ENCODE results near the gene UTP18. TPM values are rescaled to one million over a fixed set of nuclear protein-coding genes. Genes with fewer than 3 reads are reported as not detected.

The UTP18 gene
- total and polyA plus RNA-seq, 2 of the 13 experiments (the other 11 are each of a cell fraction or from before 2014, with no cell fraction given), result 35.2 to 104 TPM

DNA sequence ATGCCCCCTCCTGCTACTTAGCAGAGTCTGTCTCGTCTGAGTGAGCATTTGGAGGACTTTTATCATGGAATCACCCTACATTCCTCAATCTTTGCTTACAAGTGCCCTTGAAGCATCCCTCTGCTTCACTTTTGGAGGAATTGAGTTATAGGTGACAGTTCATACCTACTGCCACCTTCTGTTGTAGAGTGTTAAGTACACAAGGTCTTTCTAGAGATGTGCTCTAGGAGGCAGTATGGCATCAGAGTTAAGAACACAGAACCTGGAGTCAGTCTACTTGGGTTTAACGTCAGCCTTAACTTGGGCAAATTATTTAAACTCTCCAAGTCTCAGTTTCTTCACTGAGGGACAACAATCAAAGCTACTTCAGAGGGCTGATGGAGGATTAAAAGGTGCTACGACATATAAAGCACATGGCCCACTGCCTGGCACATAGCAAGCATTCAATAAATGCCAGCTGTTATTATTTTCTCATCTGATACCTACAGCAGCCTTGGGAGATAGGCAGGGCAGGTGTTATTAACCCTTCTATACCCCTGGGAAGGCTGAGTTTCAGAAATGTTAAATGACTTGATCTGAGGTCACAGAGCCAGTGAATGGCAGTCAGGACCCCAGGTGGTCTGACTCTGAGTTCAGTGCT, 62.2 kb downstream of the UTP18 start (continued):
- TF ChIP-seq, protein P1, sequence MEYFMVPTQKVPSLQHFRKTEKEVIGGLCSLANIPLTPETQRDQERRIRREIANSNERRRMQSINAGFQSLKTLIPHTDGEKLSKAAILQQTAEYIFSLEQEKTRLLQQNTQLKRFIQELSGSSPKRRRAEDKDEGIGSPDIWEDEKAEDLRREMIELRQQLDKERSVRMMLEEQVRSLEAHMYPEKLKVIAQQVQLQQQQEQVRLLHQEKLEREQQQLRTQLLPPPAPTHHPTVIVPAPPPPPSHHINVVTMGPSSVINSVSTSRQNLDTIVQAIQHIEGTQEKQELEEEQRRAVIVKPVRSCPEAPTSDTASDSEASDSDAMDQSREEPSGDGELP (IDR thresholded peaks at IDR 0.05; ENCODE audit: borderline replicate concordance, low read depth), result no peak
- TF ChIP-seq PLRG1 (conservative IDR thresholded peaks at IDR 0.05) (no peak), PPARG (CRISPR knock-in tag; conservative IDR thresholded peaks at IDR 0.05) (peak; percentile 82), KDM3A (CRISPR knock-in tag; IDR thresholded peaks at IDR 0.05; ENCODE audit: low read depth) (no peak), PAX8 (CRISPR knock-in tag; IDR thresholded peaks at IDR 0.05; ENCODE audit: borderline replicate concordance) (no peak), RFX5 (IDR thresholded peaks at IDR 0.05; ENCODE audit: low read depth, low read length) (no peak), STAG1 (CRISPR knock-in tag; IDR thresholded peaks at IDR 0.05) (peak; percentile 83), TEAD2 (CRISPR knock-in tag; IDR thresholded peaks at IDR 0.05) (no peak), ZNF709 (CRISPR knock-in tag; IDR thresholded peaks at IDR 0.05) (no peak), BRCA1 (CRISPR knock-in tag; IDR thresholded peaks at IDR 0.05) (no peak), NCOA5 (CRISPR knock-in tag; IDR thresholded peaks at IDR 0.05) (no peak), ZNF335 (CRISPR knock-in tag; IDR thresholded peaks at IDR 0.05) (no peak), SATB2 (CRISPR knock-in tag; IDR thresholded peaks at IDR 0.05) (no peak), ZNF782 (CRISPR knock-in tag; IDR thresholded peaks at IDR 0.05; ENCODE audit: borderline replicate concordance) (no peak), FOXM1 (CRISPR knock-in tag; IDR thresholded peaks at IDR 0.05) (no peak), RAD21 (CRISPR knock-in tag; IDR thresholded peaks at IDR 0.05) (peak; percentile 64; the same call in 1 of the 2 replicates), ZNF773 (CRISPR knock-in tag; IDR thresholded peaks at IDR 0.05; ENCODE audit: borderline replicate concordance) (no peak)
- TF ChIP-seq, protein P2, sequence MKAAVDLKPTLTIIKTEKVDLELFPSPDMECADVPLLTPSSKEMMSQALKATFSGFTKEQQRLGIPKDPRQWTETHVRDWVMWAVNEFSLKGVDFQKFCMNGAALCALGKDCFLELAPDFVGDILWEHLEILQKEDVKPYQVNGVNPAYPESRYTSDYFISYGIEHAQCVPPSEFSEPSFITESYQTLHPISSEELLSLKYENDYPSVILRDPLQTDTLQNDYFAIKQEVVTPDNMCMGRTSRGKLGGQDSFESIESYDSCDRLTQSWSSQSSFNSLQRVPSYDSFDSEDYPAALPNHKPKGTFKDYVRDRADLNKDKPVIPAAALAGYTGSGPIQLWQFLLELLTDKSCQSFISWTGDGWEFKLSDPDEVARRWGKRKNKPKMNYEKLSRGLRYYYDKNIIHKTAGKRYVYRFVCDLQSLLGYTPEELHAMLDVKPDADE (CRISPR knock-in tag; IDR thresholded peaks at IDR 0.05), result no peak
- TF ChIP-seq, protein P3, sequence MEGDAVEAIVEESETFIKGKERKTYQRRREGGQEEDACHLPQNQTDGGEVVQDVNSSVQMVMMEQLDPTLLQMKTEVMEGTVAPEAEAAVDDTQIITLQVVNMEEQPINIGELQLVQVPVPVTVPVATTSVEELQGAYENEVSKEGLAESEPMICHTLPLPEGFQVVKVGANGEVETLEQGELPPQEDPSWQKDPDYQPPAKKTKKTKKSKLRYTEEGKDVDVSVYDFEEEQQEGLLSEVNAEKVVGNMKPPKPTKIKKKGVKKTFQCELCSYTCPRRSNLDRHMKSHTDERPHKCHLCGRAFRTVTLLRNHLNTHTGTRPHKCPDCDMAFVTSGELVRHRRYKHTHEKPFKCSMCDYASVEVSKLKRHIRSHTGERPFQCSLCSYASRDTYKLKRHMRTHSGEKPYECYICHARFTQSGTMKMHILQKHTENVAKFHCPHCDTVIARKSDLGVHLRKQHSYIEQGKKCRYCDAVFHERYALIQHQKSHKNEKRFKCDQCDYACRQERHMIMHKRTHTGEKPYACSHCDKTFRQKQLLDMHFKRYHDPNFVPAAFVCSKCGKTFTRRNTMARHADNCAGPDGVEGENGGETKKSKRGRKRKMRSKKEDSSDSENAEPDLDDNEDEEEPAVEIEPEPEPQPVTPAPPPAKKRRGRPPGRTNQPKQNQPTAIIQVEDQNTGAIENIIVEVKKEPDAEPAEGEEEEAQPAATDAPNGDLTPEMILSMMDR (CRISPR knock-in tag; IDR thresholded peaks at IDR 0.05), result peak; percentile 91
- TF ChIP-seq, protein P4, sequence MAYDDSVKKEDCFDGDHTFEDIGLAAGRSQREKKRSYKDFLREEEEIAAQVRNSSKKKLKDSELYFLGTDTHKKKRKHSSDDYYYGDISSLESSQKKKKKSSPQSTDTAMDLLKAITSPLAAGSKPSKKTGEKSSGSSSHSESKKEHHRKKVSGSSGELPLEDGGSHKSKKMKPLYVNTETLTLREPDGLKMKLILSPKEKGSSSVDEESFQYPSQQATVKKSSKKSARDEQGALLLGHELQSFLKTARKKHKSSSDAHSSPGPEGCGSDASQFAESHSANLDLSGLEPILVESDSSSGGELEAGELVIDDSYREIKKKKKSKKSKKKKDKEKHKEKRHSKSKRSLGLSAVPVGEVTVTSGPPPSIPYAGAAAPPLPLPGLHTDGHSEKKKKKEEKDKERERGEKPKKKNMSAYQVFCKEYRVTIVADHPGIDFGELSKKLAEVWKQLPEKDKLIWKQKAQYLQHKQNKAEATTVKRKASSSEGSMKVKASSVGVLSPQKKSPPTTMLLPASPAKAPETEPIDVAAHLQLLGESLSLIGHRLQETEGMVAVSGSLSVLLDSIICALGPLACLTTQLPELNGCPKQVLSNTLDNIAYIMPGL (CRISPR knock-in tag; IDR thresholded peaks at IDR 0.05; ENCODE audit: borderline replicate concordance in 1 of 2, low read depth in 1 of 2), result 0 out of 4 replicates have a peak, but pooled peaks of 1 of the 2 experiments have one; percentile 49
- TF ChIP-seq, protein P5, sequence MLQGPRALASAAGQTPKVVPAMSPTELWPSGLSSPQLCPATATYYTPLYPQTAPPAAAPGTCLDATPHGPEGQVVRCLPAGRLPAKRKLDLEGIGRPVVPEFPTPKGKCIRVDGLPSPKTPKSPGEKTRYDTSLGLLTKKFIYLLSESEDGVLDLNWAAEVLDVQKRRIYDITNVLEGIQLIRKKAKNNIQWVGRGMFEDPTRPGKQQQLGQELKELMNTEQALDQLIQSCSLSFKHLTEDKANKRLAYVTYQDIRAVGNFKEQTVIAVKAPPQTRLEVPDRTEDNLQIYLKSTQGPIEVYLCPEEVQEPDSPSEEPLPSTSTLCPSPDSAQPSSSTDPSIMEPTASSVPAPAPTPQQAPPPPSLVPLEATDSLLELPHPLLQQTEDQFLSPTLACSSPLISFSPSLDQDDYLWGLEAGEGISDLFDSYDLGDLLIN (CRISPR knock-in tag; IDR thresholded peaks at IDR 0.05; ENCODE audit: borderline replicate concordance), result no peak
- TF ChIP-seq, protein P6, sequence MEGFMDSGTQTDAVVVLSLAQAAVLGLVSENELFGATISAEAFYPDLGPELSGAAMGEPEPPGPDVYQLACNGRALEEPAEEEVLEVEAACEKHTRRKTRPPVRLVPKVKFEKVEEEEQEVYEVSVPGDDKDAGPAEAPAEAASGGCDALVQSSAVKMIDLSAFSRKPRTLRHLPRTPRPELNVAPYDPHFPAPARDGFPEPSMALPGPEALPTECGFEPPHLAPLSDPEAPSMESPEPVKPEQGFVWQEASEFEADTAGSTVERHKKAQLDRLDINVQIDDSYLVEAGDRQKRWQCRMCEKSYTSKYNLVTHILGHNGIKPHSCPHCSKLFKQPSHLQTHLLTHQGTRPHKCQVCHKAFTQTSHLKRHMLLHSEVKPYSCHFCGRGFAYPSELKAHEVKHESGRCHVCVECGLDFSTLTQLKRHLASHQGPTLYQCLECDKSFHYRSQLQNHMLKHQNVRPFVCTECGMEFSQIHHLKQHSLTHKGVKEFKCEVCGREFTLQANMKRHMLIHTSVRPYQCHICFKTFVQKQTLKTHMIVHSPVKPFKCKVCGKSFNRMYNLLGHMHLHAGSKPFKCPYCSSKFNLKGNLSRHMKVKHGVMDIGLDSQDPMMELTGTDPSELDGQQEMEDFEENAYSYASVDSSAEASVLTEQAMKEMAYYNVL (CRISPR knock-in tag; IDR thresholded peaks at IDR 0.05; ENCODE audit: borderline replicate concordance), result no peak

Measured in HepG2 (cell line).